MM.1S (cell line): Measurements from ENCODE around the gene CLEC16A.

ENCODE experiments used
- DNase-seq: peaks from one replicate; pipeline ENCODE4 v3.0.0-alpha.2; 2015
- H2AFZ ChIP-seq: fragments of 300-600 bp; sonication (generic); 2 replicates; pipeline ENCODE4 v1.6.0; 2016; ENCODE audit warnings: antibody characterized with exemption, low read length
- H3F3A ChIP-seq: fragments of 300-600 bp; sonication (generic); 2 replicates; pipeline ENCODE4 v1.6.1; 2016; ENCODE audit warnings: mild to moderate bottlenecking, antibody characterized with exemption, low read length, moderate library complexity, mixed read lengths; ENCODE audit not compliant: insufficient read depth
- H3K27ac ChIP-seq: fragments of 300-600 bp; sonication (generic); 2 replicates; pipeline ENCODE4 v1.5.1; 2016; ENCODE audit warnings: mild to moderate bottlenecking, low read length
- H3K27me3 ChIP-seq: fragments of 300-600 bp; sonication (generic); replicated peaks from 2 replicates; pipeline ENCODE4 v1.6.0; 2016; ENCODE audit warnings: low read length; ENCODE audit not compliant: insufficient read depth
- H3K36me3 ChIP-seq: fragments of 300-600 bp; sonication (generic); replicated peaks from 2 replicates; pipeline ENCODE4 v1.6.1; 2016; ENCODE audit warnings: mild to moderate bottlenecking, low read length, mixed read lengths; ENCODE audit not compliant: insufficient read depth
- H3K4me1 ChIP-seq: fragments of 300-600 bp; sonication (generic); 2 replicates; pipeline ENCODE4 v1.6.1; 2016; ENCODE audit warnings: low read length, mixed read lengths
- H3K4me2 ChIP-seq: fragments of 300-600 bp; sonication (generic); 2 replicates; pipeline ENCODE4 v1.6.0; 2016; ENCODE audit warnings: low read depth, low read length
- H3K4me3 ChIP-seq: fragments of 300-600 bp; sonication (generic); 2 replicates; pipeline ENCODE4 v1.5.1; 2016; ENCODE audit warnings: low read length, mixed read lengths
- H3K79me2 ChIP-seq: fragments of 300-600 bp; sonication (generic); 2 replicates; pipeline ENCODE4 v1.6.1; 2016; ENCODE audit warnings: mixed run types, low read length, mixed read lengths
- H3K9ac ChIP-seq: fragments of 300-600 bp; sonication (generic); 2 replicates; pipeline ENCODE4 v1.6.1; 2016; ENCODE audit warnings: low read length, mixed read lengths
- H3K9me2 ChIP-seq: fragments of 300-600 bp; sonication (generic); replicated peaks from 2 replicates; pipeline ENCODE4 v1.6.1; 2016; ENCODE audit warnings: mild to moderate bottlenecking, low read length, mixed read lengths; ENCODE audit not compliant: insufficient read depth
- H3K9me3 ChIP-seq: fragments of 300-600 bp; sonication (generic); replicated peaks from 2 replicates; pipeline ENCODE4 v1.6.1; 2016; ENCODE audit warnings: mild to moderate bottlenecking, low read length, mixed read lengths; ENCODE audit not compliant: insufficient read depth
- H4K20me1 ChIP-seq: fragments of 300-600 bp; sonication (generic); 2 replicates; pipeline ENCODE4 v1.6.1; 2016; ENCODE audit warnings: mild to moderate bottlenecking, low read length, moderate library complexity, mixed read lengths; ENCODE audit not compliant: insufficient read depth
- CTCF ChIP-seq: fragments of 300-600 bp; sonication (generic); IDR thresholded peaks from 2 replicates; pipeline ENCODE4 v1.5.1; 2016; ENCODE audit warnings: antibody characterized with exemption, low read length, mixed read lengths
- EZH2 ChIP-seq: fragments of 300-600 bp; sonication (generic); optimal IDR thresholded peaks from 2 replicates; pipeline ENCODE3; 2017; ENCODE audit warnings: low read depth, mild to moderate bottlenecking, antibody characterized with exemption, low read length, mixed read lengths
- EZH2phosphoT487 ChIP-seq: fragments of 300-600 bp; sonication (generic); IDR thresholded peaks from 2 replicates; pipeline ENCODE4 v1.6.1; 2018; ENCODE audit warnings: antibody characterized with exemption, low read length

The CLEC16A gene

GRCh38 chr16:11193494-11193893 is 249.1 kb downstream of the CLEC16A start:
- no peaks in the 10 kb centered on the region for H3F3A ChIP-seq
- H3K4me2 ChIP-seq = no peak overlapping the region
- no peaks in the 10 kb centered on the region for H4K20me1 ChIP-seq
- no peaks in the 10 kb centered on the region for H3K9me3 ChIP-seq
- H3K4me1 ChIP-seq = no peaks in the 10 kb centered on the region
- H3K27ac ChIP-seq = no peak overlapping the region
- no peaks in the 10 kb centered on the region for H3K79me2 ChIP-seq
- no peak overlapping the region for H3K4me3 ChIP-seq
- H3K9ac ChIP-seq = no peak overlapping the region
- no peaks in the 10 kb centered on the region for H3K36me3 ChIP-seq
- no peak overlapping the region for H2AFZ ChIP-seq
- no peaks in the 10 kb centered on the region for H3K27me3 ChIP-seq
- no peaks in the 10 kb centered on the region for H3K9me2 ChIP-seq
- no peak for DNase-seq
- TF ChIP-seq EZH2phosphoT487 = no peak
- TF ChIP-seq CTCF = no peak
- no peak for TF ChIP-seq EZH2

- Histone ChIP-seq H3K9me2 (no peaks in the 10 kb centered on the region), H3K79me2 (no peaks in the 10 kb centered on the region), H3K27me3 (no peaks in the 10 kb centered on the region), H3K27ac (no peak overlapping the region), H3K9me3 (no peaks in the 10 kb centered on the region), H3K4me1 (no peaks in the 10 kb centered on the region), H3K4me3 (no peak overlapping the region), H2AFZ (no peak overlapping the region), H3K36me3 (no peaks in the 10 kb centered on the region), H3F3A (no peaks in the 10 kb centered on the region), H3K4me2 (no peak overlapping the region), H4K20me1 (no peaks in the 10 kb centered on the region), H3K9ac (no peak overlapping the region)
- TF ChIP-seq EZH2phosphoT487 (no peak), EZH2 (no peak), CTCF (no peak)
- no peak for DNase-seq
Observed at GRCh38 chr16:11194913-11195312, 250.5 kb downstream of the CLEC16A start.

- Histone ChIP-seq H3K4me3 (no peak overlapping the region), H3K9me3 (no peaks in the 10 kb centered on the region), H3F3A (no peaks in the 10 kb centered on the region), H3K27ac (no peak overlapping the region), H3K4me1 (no peaks in the 10 kb centered on the region), H2AFZ (no peak overlapping the region), H3K4me2 (no peak overlapping the region), H3K36me3 (no peaks in the 10 kb centered on the region), H3K9me2 (no peaks in the 10 kb centered on the region), H3K79me2 (no peaks in the 10 kb centered on the region), H4K20me1 (no peaks in the 10 kb centered on the region), H3K9ac (no peak overlapping the region), H3K27me3 (no peaks in the 10 kb centered on the region)
- TF ChIP-seq CTCF (no peak), EZH2 (no peak), EZH2phosphoT487 (no peak)
- no peak for DNase-seq
Observed at GRCh38 chr16:11196286-11196828, 252.0 kb downstream of the CLEC16A start.
